Activated T-helper 2 cell treated with anti-CD3 and anti-CD28 coated beads, Interferon-gamma antibody, Interleukin-2, Interleukin-4, amounts not matched to agents 10 μg/mL and 5 μg/mL and 100 μg/mL, durations not matched to agents 14 hours and 24 hours and 36 hours (primary cell): ENCODE measurements around the gene ST8SIA2. TPM values are rescaled to one million over a fixed set of nuclear protein-coding genes. Genes with fewer than 3 reads are reported as not detected.

Experiments
- DNase-seq: peaks from one replicate; pipeline ENCODE4 v3.0.0; 2021; ENCODE audit warnings: low spot score
- H3K27ac Mint-ChIP-seq: one replicate; pipeline ENCODE4 v1.8.0; 2021; ENCODE audit warnings: mixed read lengths
- H3K27me3 Mint-ChIP-seq: one replicate; pipeline ENCODE4 v1.8.0; 2021; ENCODE audit warnings: low read depth, mixed read lengths
- H3K36me3 Mint-ChIP-seq: one replicate; pipeline ENCODE4 v1.8.0; 2021; ENCODE audit warnings: low read depth, mixed read lengths
- H3K4me1 Mint-ChIP-seq: one replicate; pipeline ENCODE4 v1.8.0; 2021; ENCODE audit warnings: low read depth, mixed read lengths
- H3K4me3 Mint-ChIP-seq: one replicate; pipeline ENCODE4 v1.8.0; 2021; ENCODE audit warnings: low read depth, mild to moderate bottlenecking, moderate library complexity, mixed read lengths
- H3K9me3 Mint-ChIP-seq: one replicate; pipeline ENCODE4 v1.8.0; 2021; ENCODE audit warnings: mixed read lengths
- intact Hi-C: fragments of 100-400 bp; cut with micrococcal nuclease; formaldehyde crosslinking; loops from one replicate; pipeline ENCODE4 v1.15.1; 2023
- total RNA-seq: library from RNA; stranded (reverse); gene quantifications from 2 replicates; pipeline ENCODE4 v1.2.3, GENCODE V29; 2022

The ST8SIA2 gene
- total RNA-seq, 1 donor from 2014 or later = not detected

GRCh38 chr15:92492551-92493115, 99.0 kb downstream of the ST8SIA2 start:
- DNase-seq = no peak
- Mint-ChIP-seq H3K4me3 (no peak overlapping the region), H3K27me3 (peaks cover 4% of the 10 kb centered on the region), H3K9me3 (no peaks in the 10 kb centered on the region), H3K27ac (no peak overlapping the region), H3K4me1 (no peaks in the 10 kb centered on the region), H3K36me3 (no peaks in the 10 kb centered on the region)
- intact Hi-C loops = no loop called here

- Mint-ChIP-seq H3K36me3 (no peaks in the 10 kb centered on the region), H3K27ac (no peak overlapping the region), H3K9me3 (no peaks in the 10 kb centered on the region), H3K4me1 (no peaks in the 10 kb centered on the region), H3K27me3 (peaks cover 4% of the 10 kb centered on the region), H3K4me3 (no peak overlapping the region)
- DNase-seq = no peak
- intact Hi-C loops = no loop called here
These were observed 101.2 kb downstream of the ST8SIA2 start for GRCh38 chr15:92494806-92495336.

GRCh38 chr15:92495446-92495845, 101.8 kb downstream of the ST8SIA2 start:
- DNase-seq = no peak
- Mint-ChIP-seq H3K4me3 (no peak overlapping the region), H3K4me1 (no peaks in the 10 kb centered on the region), H3K36me3 (no peaks in the 10 kb centered on the region), H3K9me3 (no peaks in the 10 kb centered on the region), H3K27ac (no peak overlapping the region), H3K27me3 (peaks cover 4% of the 10 kb centered on the region)
- intact Hi-C loops = no loop called here

- Mint-ChIP-seq H3K27ac (no peak overlapping the region), H3K4me3 (no peak overlapping the region), H3K36me3 (no peaks in the 10 kb centered on the region), H3K9me3 (no peaks in the 10 kb centered on the region), H3K27me3 (peaks cover 26% of the 10 kb centered on the region), H3K4me1 (no peaks in the 10 kb centered on the region)
- no peak for DNase-seq
- intact Hi-C loops = no loop called here
These were observed 106.2 kb downstream of the ST8SIA2 start for GRCh38 chr15:92499731-92500530.

GRCh38 chr15:92502336-92502735, 108.7 kb downstream of the ST8SIA2 start:
- H3K36me3 Mint-ChIP-seq = no peaks in the 10 kb centered on the region
- H3K4me1 Mint-ChIP-seq = peaks cover 2% of the 10 kb centered on the region
- H3K9me3 Mint-ChIP-seq = peaks cover 7% of the 10 kb centered on the region
- DNase-seq = no peak
- H3K27me3 Mint-ChIP-seq = peaks cover 26% of the 10 kb centered on the region
- no peak overlapping the region for H3K27ac Mint-ChIP-seq
- intact Hi-C loops = no loop called here
- H3K4me3 Mint-ChIP-seq = no peak overlapping the region

- no peak overlapping the region for H3K27ac Mint-ChIP-seq
- peaks cover 10% of the 10 kb centered on the region for H3K9me3 Mint-ChIP-seq
- peaks cover 2% of the 10 kb centered on the region for H3K4me1 Mint-ChIP-seq
- intact Hi-C loops = no loop called here
- no peak for DNase-seq
- no peak overlapping the region for H3K4me3 Mint-ChIP-seq
- no peaks in the 10 kb centered on the region for H3K36me3 Mint-ChIP-seq
- peaks cover 27% of the 10 kb centered on the region for H3K27me3 Mint-ChIP-seq
These were observed 109.5 kb downstream of the ST8SIA2 start for GRCh38 chr15:92502930-92503857.

GRCh38 chr15:92503889-92504288, 110.2 kb downstream of the ST8SIA2 start:
- Mint-ChIP-seq H3K9me3 (peaks cover 10% of the 10 kb centered on the region), H3K36me3 (no peaks in the 10 kb centered on the region), H3K4me3 (no peak overlapping the region), H3K4me1 (peaks cover 2% of the 10 kb centered on the region), H3K27ac (no peak overlapping the region), H3K27me3 (peaks cover 27% of the 10 kb centered on the region)
- intact Hi-C loops = no loop called here
- DNase-seq = no peak

GRCh38 chr15:92505611-92506010, 111.9 kb downstream of the ST8SIA2 start:
- peaks cover 2% of the 10 kb centered on the region for H3K4me1 Mint-ChIP-seq
- intact Hi-C loops = no loop called here
- H3K27me3 Mint-ChIP-seq = peaks cover 27% of the 10 kb centered on the region
- H3K4me3 Mint-ChIP-seq = no peak overlapping the region
- H3K27ac Mint-ChIP-seq = no peak overlapping the region
- no peak for DNase-seq
- H3K36me3 Mint-ChIP-seq = no peaks in the 10 kb centered on the region
- H3K9me3 Mint-ChIP-seq = peaks cover 10% of the 10 kb centered on the region

GRCh38 chr15:92506506-92506905, 112.8 kb downstream of the ST8SIA2 start:
- DNase-seq = no peak
- Mint-ChIP-seq H3K27me3 (peaks cover 22% of the 10 kb centered on the region), H3K4me3 (no peak overlapping the region), H3K27ac (no peak overlapping the region), H3K9me3 (peaks cover 10% of the 10 kb centered on the region), H3K4me1 (peaks cover 2% of the 10 kb centered on the region), H3K36me3 (no peaks in the 10 kb centered on the region)
- intact Hi-C loops = no loop called here

GRCh38 chr15:92510163-92510882, 116.6 kb downstream of the ST8SIA2 start:
- Mint-ChIP-seq H3K4me3 (no peak overlapping the region), H3K27ac (no peak overlapping the region), H3K9me3 (peaks cover 10% of the 10 kb centered on the region), H3K36me3 (no peaks in the 10 kb centered on the region), H3K27me3 (peaks cover 1% of the 10 kb centered on the region), H3K4me1 (peaks cover 2% of the 10 kb centered on the region)
- no peak for DNase-seq
- intact Hi-C loops = no loop called here
